Fibroblast of skin of scalp (primary cell): ENCODE data around the gene GALNTL6.

Experiments
- DNase-seq: peaks from one replicate; pipeline ENCODE4 v3.0.0-alpha.2; 2013

Gene GALNTL6

GRCh38 chr4:172819353-172819752 is 1006.1 kb downstream of the GALNTL6 start:
- DNase-seq = peak; percentile 4

- no peak for DNase-seq
Observed at GRCh38 chr4:172822331-172822730, 1009.1 kb downstream of the GALNTL6 start.

GRCh38 chr4:172826346-172826745 is 1013.1 kb downstream of the GALNTL6 start:
- DNase-seq = peak; percentile 51

- DNase-seq = peak; percentile 3
Observed at GRCh38 chr4:172826861-172827260, 1013.7 kb downstream of the GALNTL6 start.

- peak; percentile 40 for DNase-seq
Observed at GRCh38 chr4:172830295-172830764, 1017.1 kb downstream of the GALNTL6 start.

- no peak for DNase-seq
Observed at GRCh38 chr4:172836661-172837060, 1023.5 kb downstream of the GALNTL6 start.

- DNase-seq = no peak
Observed at GRCh38 chr4:172838111-172838510, 1024.9 kb downstream of the GALNTL6 start.

GRCh38 chr4:172838943-172839342 is 1025.7 kb downstream of the GALNTL6 start:
- DNase-seq = no peak

GRCh38 chr4:172842779-172843178 is 1029.6 kb downstream of the GALNTL6 start:
- no peak for DNase-seq

- DNase-seq = no peak
Observed at GRCh38 chr4:172843192-172843591, 1030.0 kb downstream of the GALNTL6 start.

- DNase-seq = no peak
Observed at GRCh38 chr4:172844556-172844955, 1031.4 kb downstream of the GALNTL6 start.

GRCh38 chr4:172845281-172845680 is 1032.1 kb downstream of the GALNTL6 start:
- no peak for DNase-seq

GRCh38 chr4:172850838-172851237 is 1037.6 kb downstream of the GALNTL6 start:
- DNase-seq = peak; percentile 85

- no peak for DNase-seq
Observed at GRCh38 chr4:172851534-172851933, 1038.3 kb downstream of the GALNTL6 start.

- no peak for DNase-seq
Observed at GRCh38 chr4:172857026-172857425, 1043.8 kb downstream of the GALNTL6 start.

GRCh38 chr4:172858731-172859230 is 1045.6 kb downstream of the GALNTL6 start:
- DNase-seq = no peak

- DNase-seq = no peak
Observed at GRCh38 chr4:172865103-172865502, 1051.9 kb downstream of the GALNTL6 start.

GRCh38 chr4:172865531-172866127 is 1052.4 kb downstream of the GALNTL6 start:
- no peak for DNase-seq

GRCh38 chr4:172866421-172866820 is 1053.2 kb downstream of the GALNTL6 start:
- no peak for DNase-seq

GRCh38 chr4:172867835-172868234 is 1054.6 kb downstream of the GALNTL6 start:
- no peak for DNase-seq

- no peak for DNase-seq
Observed at GRCh38 chr4:172868271-172868670, 1055.1 kb downstream of the GALNTL6 start.

GRCh38 chr4:172869621-172870268 is 1056.5 kb downstream of the GALNTL6 start:
- DNase-seq = no peak

GRCh38 chr4:172871381-172871780 is 1058.2 kb downstream of the GALNTL6 start:
- DNase-seq = no peak

- DNase-seq = no peak
Observed at GRCh38 chr4:172874944-172875343, 1061.7 kb downstream of the GALNTL6 start.
